ENCODE data around the gene KANSL1.

Gene KANSL1

GRCh38 chr17:46197530-46197929 lies 4.3 kb upstream of the KANSL1 start:
- Histone ChIP-seq H3K36me3 (ENCODE audit: low read length) (no peaks in the 10 kb centered on the region), H4K20me1 (ENCODE audit: low read depth, low read length) (no peaks in the 10 kb centered on the region), H3K4me3 (ENCODE audit: insufficient read depth, low read length, poor library complexity, severe bottlenecking) (no peak overlapping the region), H3K4me2 (ENCODE audit: low read depth, low read length, poor library complexity, severe bottlenecking) (no peak overlapping the region), H3K9me3 (ENCODE audit: insufficient read depth, low read length) (no peaks in the 10 kb centered on the region), H3K27me3 (ENCODE audit: low read length) (no peaks in the 10 kb centered on the region), H3F3A (ENCODE audit: insufficient read depth) (peaks cover 28% of the 10 kb centered on the region), H3K79me2 (ENCODE audit: insufficient read depth, low read length) (peaks cover 63% of the 10 kb centered on the region), H3K9me2 (replicated peaks; ENCODE audit: insufficient read depth, low read length) (no peaks in the 10 kb centered on the region), H3K9ac (ENCODE audit: low read length) (no peak overlapping the region), H2AFZ (ENCODE audit: low read depth, low read length, severe bottlenecking) (no peak overlapping the region), H3K27ac (ENCODE audit: low read depth, low read length) (no peak overlapping the region)
- TF ChIP-seq EZH2phosphoT487 (conservative IDR thresholded peaks at IDR 0.05; ENCODE audit: low read length), result no peak
- TF ChIP-seq, protein P1, sequence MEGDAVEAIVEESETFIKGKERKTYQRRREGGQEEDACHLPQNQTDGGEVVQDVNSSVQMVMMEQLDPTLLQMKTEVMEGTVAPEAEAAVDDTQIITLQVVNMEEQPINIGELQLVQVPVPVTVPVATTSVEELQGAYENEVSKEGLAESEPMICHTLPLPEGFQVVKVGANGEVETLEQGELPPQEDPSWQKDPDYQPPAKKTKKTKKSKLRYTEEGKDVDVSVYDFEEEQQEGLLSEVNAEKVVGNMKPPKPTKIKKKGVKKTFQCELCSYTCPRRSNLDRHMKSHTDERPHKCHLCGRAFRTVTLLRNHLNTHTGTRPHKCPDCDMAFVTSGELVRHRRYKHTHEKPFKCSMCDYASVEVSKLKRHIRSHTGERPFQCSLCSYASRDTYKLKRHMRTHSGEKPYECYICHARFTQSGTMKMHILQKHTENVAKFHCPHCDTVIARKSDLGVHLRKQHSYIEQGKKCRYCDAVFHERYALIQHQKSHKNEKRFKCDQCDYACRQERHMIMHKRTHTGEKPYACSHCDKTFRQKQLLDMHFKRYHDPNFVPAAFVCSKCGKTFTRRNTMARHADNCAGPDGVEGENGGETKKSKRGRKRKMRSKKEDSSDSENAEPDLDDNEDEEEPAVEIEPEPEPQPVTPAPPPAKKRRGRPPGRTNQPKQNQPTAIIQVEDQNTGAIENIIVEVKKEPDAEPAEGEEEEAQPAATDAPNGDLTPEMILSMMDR (IDR thresholded peaks at IDR 0.05; ENCODE audit: insufficient read depth, low read length, poor library complexity, severe bottlenecking), result no peak

- H3K9me2 ChIP-seq (replicated peaks; ENCODE audit: insufficient read depth, low read length), result no peaks in the 10 kb centered on the region
- no peak overlapping the region for H3K9ac ChIP-seq (ENCODE audit: low read length)
- H3K4me3 ChIP-seq (ENCODE audit: insufficient read depth, low read length, poor library complexity, severe bottlenecking), result no peak overlapping the region
- H3K9me3 ChIP-seq (ENCODE audit: insufficient read depth, low read length), result no peaks in the 10 kb centered on the region
- no peaks in the 10 kb centered on the region for H3K27me3 ChIP-seq (ENCODE audit: low read length)
- no peak overlapping the region for H2AFZ ChIP-seq (ENCODE audit: low read depth, low read length, severe bottlenecking)
- no peak overlapping the region for H3K27ac ChIP-seq (ENCODE audit: low read depth, low read length)
- TF ChIP-seq EZH2phosphoT487 (conservative IDR thresholded peaks at IDR 0.05; ENCODE audit: low read length), result no peak
- TF ChIP-seq, protein P1 (IDR thresholded peaks at IDR 0.05; ENCODE audit: insufficient read depth, low read length, poor library complexity, severe bottlenecking), result no peak
- no peak overlapping the region for H3K4me2 ChIP-seq (ENCODE audit: low read depth, low read length, poor library complexity, severe bottlenecking)
- peaks cover 32% of the 10 kb centered on the region for H3F3A ChIP-seq (ENCODE audit: insufficient read depth)
- no peaks in the 10 kb centered on the region for H3K36me3 ChIP-seq (ENCODE audit: low read length)
- peaks cover 63% of the 10 kb centered on the region for H3K79me2 ChIP-seq (ENCODE audit: insufficient read depth, low read length)
- H4K20me1 ChIP-seq (ENCODE audit: low read depth, low read length), result peaks cover 4% of the 10 kb centered on the region
Observed at GRCh38 chr17:46195939-46196716, 2.9 kb upstream of the KANSL1 start.

DNA sequence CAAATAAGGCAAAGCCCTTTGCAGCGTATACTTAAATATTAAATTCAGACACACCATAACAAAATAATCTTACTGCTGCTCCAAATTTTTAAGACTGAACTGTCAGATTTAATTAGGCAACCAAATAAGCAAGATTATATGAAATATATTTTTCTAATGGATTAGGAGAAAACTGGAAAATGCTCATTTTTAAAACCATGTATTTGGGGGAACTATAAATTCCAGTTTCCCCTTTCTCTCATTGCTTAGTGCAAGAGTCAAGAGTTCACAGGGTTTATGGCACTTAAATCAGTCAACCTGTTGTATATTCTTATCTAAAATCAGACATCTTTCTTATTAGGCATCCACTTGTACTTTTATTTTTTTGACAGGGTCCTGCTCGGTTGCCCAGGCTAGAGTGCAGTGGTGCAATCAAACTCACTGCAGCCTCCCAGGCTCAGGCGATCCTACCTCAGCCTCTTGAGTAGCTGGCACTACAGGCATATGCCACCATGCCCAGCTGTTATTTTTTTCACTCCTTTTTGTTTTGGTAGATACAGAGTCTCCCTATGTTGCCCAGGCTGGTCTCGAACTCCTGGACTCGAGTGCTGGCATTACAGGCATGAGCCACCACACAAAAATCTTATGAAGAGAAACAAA lies 2.1 kb upstream of the KANSL1 start:
- TF ChIP-seq, protein P1 (IDR thresholded peaks at IDR 0.05; ENCODE audit: insufficient read depth, low read length, poor library complexity, severe bottlenecking), result no peak
- no peak for TF ChIP-seq EZH2phosphoT487 (conservative IDR thresholded peaks at IDR 0.05; ENCODE audit: low read length)
- Histone ChIP-seq H3K27ac (ENCODE audit: low read depth, low read length) (peak overlapping the region; percentile 89), H4K20me1 (ENCODE audit: low read depth, low read length) (peaks cover 11% of the 10 kb centered on the region), H3K9me2 (replicated peaks; ENCODE audit: insufficient read depth, low read length) (no peaks in the 10 kb centered on the region), H3K9me3 (ENCODE audit: insufficient read depth, low read length) (no peaks in the 10 kb centered on the region), H3K9ac (ENCODE audit: low read length) (no peak overlapping the region), H2AFZ (ENCODE audit: low read depth, low read length, severe bottlenecking) (no peak overlapping the region), H3K36me3 (ENCODE audit: low read length) (no peaks in the 10 kb centered on the region), H3K79me2 (ENCODE audit: insufficient read depth, low read length) (peaks cover 66% of the 10 kb centered on the region), H3K4me2 (ENCODE audit: low read depth, low read length, poor library complexity, severe bottlenecking) (peak overlapping the region; percentile 69), H3K4me3 (ENCODE audit: insufficient read depth, low read length, poor library complexity, severe bottlenecking) (no peak overlapping the region), H3F3A (ENCODE audit: insufficient read depth) (peaks cover 32% of the 10 kb centered on the region), H3K27me3 (ENCODE audit: low read length) (no peaks in the 10 kb centered on the region)

Data from SU-DHL-6 (cell line).